ENCODE results near the gene FUT7.

DNA sequence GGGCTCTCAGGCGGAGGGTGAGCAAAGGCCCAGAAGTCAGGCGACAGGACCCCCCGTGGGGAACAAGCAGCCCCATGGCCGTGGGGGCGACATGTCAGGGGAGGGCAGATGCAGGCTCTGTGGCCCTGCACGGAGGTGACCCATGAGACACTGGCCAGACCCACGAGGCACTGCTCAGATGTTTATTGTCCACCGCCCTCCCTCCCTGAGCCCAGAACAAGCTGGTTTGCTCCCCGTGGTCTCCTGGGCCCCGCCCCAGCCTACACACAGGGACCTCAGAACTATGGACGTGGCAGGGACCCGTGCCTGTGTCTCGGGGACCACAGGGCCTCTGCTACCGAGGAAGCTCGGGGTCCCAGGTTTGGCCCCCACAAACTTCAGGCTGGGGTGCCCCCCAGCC, 1.9 kb downstream of the FUT7 start:
- TF ChIP-seq, protein P1, sequence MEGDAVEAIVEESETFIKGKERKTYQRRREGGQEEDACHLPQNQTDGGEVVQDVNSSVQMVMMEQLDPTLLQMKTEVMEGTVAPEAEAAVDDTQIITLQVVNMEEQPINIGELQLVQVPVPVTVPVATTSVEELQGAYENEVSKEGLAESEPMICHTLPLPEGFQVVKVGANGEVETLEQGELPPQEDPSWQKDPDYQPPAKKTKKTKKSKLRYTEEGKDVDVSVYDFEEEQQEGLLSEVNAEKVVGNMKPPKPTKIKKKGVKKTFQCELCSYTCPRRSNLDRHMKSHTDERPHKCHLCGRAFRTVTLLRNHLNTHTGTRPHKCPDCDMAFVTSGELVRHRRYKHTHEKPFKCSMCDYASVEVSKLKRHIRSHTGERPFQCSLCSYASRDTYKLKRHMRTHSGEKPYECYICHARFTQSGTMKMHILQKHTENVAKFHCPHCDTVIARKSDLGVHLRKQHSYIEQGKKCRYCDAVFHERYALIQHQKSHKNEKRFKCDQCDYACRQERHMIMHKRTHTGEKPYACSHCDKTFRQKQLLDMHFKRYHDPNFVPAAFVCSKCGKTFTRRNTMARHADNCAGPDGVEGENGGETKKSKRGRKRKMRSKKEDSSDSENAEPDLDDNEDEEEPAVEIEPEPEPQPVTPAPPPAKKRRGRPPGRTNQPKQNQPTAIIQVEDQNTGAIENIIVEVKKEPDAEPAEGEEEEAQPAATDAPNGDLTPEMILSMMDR (IDR thresholded peaks at IDR 0.05): no peak
- TF ChIP-seq POLR2A (IDR thresholded peaks at IDR 0.05): no peak
